ENCODE data around the gene ARHGEF33.

DNA sequence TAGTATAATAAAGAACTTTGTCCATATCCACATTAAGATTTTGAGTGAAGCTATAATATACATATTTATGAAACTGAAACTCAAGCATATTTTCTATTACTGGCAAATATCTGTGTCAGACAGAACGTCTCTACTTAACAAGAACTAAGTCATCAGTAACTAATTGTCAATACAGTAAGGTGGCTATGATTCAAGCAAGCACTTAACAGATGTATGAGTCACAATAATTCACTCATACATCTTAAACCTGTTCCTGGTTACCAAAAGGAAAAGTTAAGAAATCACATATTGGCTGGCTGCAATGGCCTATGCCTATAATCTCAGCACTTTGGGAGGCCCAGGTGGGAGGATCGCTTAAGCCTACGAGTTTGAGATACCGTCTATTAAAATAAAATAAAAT, 135.2 kb downstream of the ARHGEF33 start:
- TF ChIP-seq CTCF (IDR thresholded peaks at IDR 0.05) = no peak
- no peak for TF ChIP-seq ZFX (IDR thresholded peaks at IDR 0.05; ENCODE audit: borderline replicate concordance)

Measured in 22Rv1 (cell line).